ENCODE results near the gene JAK2. TPM values are rescaled to one million over a fixed set of nuclear protein-coding genes. Genes with fewer than 3 reads are reported as not detected.

The JAK2 gene
- total RNA-seq, 1 donor from 2014 or later: 5.8 TPM

GRCh38 chr9:5111696-5112095 is 126.6 kb downstream of the JAK2 start:
- Mint-ChIP-seq H3K4me3 (ENCODE audit: unreplicated experiment) (no peak overlapping the region), H3K27ac (ENCODE audit: unreplicated experiment) (no peak overlapping the region), H3K27me3 (ENCODE audit: unreplicated experiment) (peaks cover 2% of the 10 kb centered on the region), H3K9me3 (ENCODE audit: unreplicated experiment) (no peaks in the 10 kb centered on the region), H3K4me1 (ENCODE audit: low read depth, unreplicated experiment) (no peaks in the 10 kb centered on the region), H3K36me3 (ENCODE audit: unreplicated experiment) (peaks cover 4% of the 10 kb centered on the region)
- no peak for DNase-seq
- TF ChIP-seq CTCF (IDR thresholded peaks at IDR 0.05; ENCODE audit: partially characterized antibody, unreplicated experiment): no peak

- TF ChIP-seq CTCF (IDR thresholded peaks at IDR 0.05; ENCODE audit: partially characterized antibody, unreplicated experiment): no peak
- DNase-seq: no peak
- H3K27ac Mint-ChIP-seq (ENCODE audit: unreplicated experiment): no peak overlapping the region
Measured at GRCh38 chr9:5112109-5112592, 127.1 kb downstream of the JAK2 start.

GRCh38 chr9:5112646-5113045 is 127.6 kb downstream of the JAK2 start:
- Mint-ChIP-seq H3K4me1 (ENCODE audit: low read depth, unreplicated experiment) (no peaks in the 10 kb centered on the region), H3K9me3 (ENCODE audit: unreplicated experiment) (no peaks in the 10 kb centered on the region), H3K27ac (ENCODE audit: unreplicated experiment) (no peak overlapping the region), H3K4me3 (ENCODE audit: unreplicated experiment) (no peak overlapping the region), H3K36me3 (ENCODE audit: unreplicated experiment) (peaks cover 4% of the 10 kb centered on the region), H3K27me3 (ENCODE audit: unreplicated experiment) (peaks cover 2% of the 10 kb centered on the region)
- TF ChIP-seq CTCF (IDR thresholded peaks at IDR 0.05; ENCODE audit: partially characterized antibody, unreplicated experiment): no peak
- DNase-seq: no peak

More at GRCh38 chr9:5112109-5112592, 127.1 kb downstream of the JAK2 start:
- peaks cover 2% of the 10 kb centered on the region for H3K27me3 Mint-ChIP-seq (ENCODE audit: unreplicated experiment)
- H3K4me3 Mint-ChIP-seq (ENCODE audit: unreplicated experiment): no peak overlapping the region
- H3K36me3 Mint-ChIP-seq (ENCODE audit: unreplicated experiment): peaks cover 4% of the 10 kb centered on the region
- H3K4me1 Mint-ChIP-seq (ENCODE audit: low read depth, unreplicated experiment): no peaks in the 10 kb centered on the region
- no peaks in the 10 kb centered on the region for H3K9me3 Mint-ChIP-seq (ENCODE audit: unreplicated experiment)

- no peak for TF ChIP-seq CTCF (IDR thresholded peaks at IDR 0.05; ENCODE audit: partially characterized antibody, unreplicated experiment)
- peaks cover 4% of the 10 kb centered on the region for H3K36me3 Mint-ChIP-seq (ENCODE audit: unreplicated experiment)
- H3K4me1 Mint-ChIP-seq (ENCODE audit: low read depth, unreplicated experiment): no peaks in the 10 kb centered on the region
- no peak overlapping the region for H3K4me3 Mint-ChIP-seq (ENCODE audit: unreplicated experiment)
- no peaks in the 10 kb centered on the region for H3K9me3 Mint-ChIP-seq (ENCODE audit: unreplicated experiment)
- no peak overlapping the region for H3K27ac Mint-ChIP-seq (ENCODE audit: unreplicated experiment)
- no peak for DNase-seq
- peaks cover 2% of the 10 kb centered on the region for H3K27me3 Mint-ChIP-seq (ENCODE audit: unreplicated experiment)
Measured at GRCh38 chr9:5113523-5113922, 128.5 kb downstream of the JAK2 start.

GRCh38 chr9:5113994-5114748 is 129.1 kb downstream of the JAK2 start:
- Mint-ChIP-seq H3K9me3 (ENCODE audit: unreplicated experiment) (no peaks in the 10 kb centered on the region), H3K4me1 (ENCODE audit: low read depth, unreplicated experiment) (no peaks in the 10 kb centered on the region), H3K27ac (ENCODE audit: unreplicated experiment) (no peak overlapping the region), H3K27me3 (ENCODE audit: unreplicated experiment) (peaks cover 2% of the 10 kb centered on the region), H3K4me3 (ENCODE audit: unreplicated experiment) (no peak overlapping the region), H3K36me3 (ENCODE audit: unreplicated experiment) (peaks cover 4% of the 10 kb centered on the region)
- TF ChIP-seq CTCF (IDR thresholded peaks at IDR 0.05; ENCODE audit: partially characterized antibody, unreplicated experiment): no peak
- DNase-seq: no peak

Data from glutamatergic neuron (in vitro differentiated cells).